Measurements from ENCODE around the gene TTLL5. TPM values are rescaled to one million over a fixed set of nuclear protein-coding genes. Genes with fewer than 3 reads are reported as not detected.
"Not testable (repeated sequence)": the region's sequence is repeated elsewhere in the genome, so short reads cannot be mapped to it uniquely, and the experiment has no call there.

The TTLL5 gene
- total RNA-seq, 2 experiments from 2014 or later, result 19.8 to 26.4 TPM

DNA sequence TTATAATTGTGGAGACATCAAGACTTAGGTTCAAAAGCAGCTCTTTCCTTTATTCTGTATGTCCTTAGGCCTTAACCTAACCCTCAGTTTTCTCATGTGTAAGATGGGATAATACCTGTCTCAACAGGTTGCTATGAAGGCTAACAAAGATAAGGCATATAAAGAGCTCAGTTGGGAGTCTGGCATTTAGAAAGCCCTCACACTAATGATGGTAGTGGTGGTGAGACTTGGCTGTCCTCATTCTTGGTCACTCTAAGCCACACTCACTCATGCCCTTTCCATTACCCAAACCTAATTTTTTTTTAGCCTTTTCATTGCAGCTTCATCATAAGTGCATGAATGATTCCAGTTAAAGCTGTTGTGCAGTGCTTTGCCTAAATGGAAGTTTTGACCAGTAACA lies 183.4 kb downstream of the TTLL5 start:
- Mint-ChIP-seq H3K36me3 (ENCODE audit: low read depth) (peaks cover 6% of the 10 kb centered on the region), H3K4me1 (ENCODE audit: low read depth) (no peaks in the 10 kb centered on the region), H3K4me3 (no peak overlapping the region), H3K27me3 (no peaks in the 10 kb centered on the region), H3K9me3 (no peaks in the 10 kb centered on the region), H3K27ac (no peak overlapping the region)
- no peaks in the 10 kb centered on the region for H3K27me3 ChIP-seq (ENCODE audit: control insufficient read depth in 1 of 2, insufficient read depth in 2 of 2, low read length in 2 of 2)
- no peaks in the 10 kb centered on the region for H3K36me3 ChIP-seq (ENCODE audit: insufficient read depth, low read length)
- ChIA-PET CTCF (interaction anchor here (0.9 kb wide), 1 partner anchor 26 kb away, joined by 4 read pairs; no protein-coding TSS in a partner anchor), POLR2A (no interaction called here)
- no peak for DNase-seq
- no peaks in the 10 kb centered on the region for H3K9me3 ChIP-seq (ENCODE audit: control insufficient read depth in 1 of 2, insufficient read depth in 1 of 2, low read length in 2 of 2)
- ATAC-seq (ENCODE audit: poor library complexity), result no peak
- H3K27ac ChIP-seq (ENCODE audit: low read depth in 1 of 2, low read length in 2 of 2), result no peak overlapping the region
- intact Hi-C loops (cut with DNase I, micrococcal nuclease), result no loop called here
- H3K4me3 ChIP-seq (ENCODE audit: low read length), result no peak overlapping the region
- H3K4me1 ChIP-seq (ENCODE audit: insufficient read depth, low read length), result no peaks in the 10 kb centered on the region
- TF ChIP-seq, protein P1, sequence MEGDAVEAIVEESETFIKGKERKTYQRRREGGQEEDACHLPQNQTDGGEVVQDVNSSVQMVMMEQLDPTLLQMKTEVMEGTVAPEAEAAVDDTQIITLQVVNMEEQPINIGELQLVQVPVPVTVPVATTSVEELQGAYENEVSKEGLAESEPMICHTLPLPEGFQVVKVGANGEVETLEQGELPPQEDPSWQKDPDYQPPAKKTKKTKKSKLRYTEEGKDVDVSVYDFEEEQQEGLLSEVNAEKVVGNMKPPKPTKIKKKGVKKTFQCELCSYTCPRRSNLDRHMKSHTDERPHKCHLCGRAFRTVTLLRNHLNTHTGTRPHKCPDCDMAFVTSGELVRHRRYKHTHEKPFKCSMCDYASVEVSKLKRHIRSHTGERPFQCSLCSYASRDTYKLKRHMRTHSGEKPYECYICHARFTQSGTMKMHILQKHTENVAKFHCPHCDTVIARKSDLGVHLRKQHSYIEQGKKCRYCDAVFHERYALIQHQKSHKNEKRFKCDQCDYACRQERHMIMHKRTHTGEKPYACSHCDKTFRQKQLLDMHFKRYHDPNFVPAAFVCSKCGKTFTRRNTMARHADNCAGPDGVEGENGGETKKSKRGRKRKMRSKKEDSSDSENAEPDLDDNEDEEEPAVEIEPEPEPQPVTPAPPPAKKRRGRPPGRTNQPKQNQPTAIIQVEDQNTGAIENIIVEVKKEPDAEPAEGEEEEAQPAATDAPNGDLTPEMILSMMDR (IDR thresholded peaks at IDR 0.05), result no peak

DNA sequence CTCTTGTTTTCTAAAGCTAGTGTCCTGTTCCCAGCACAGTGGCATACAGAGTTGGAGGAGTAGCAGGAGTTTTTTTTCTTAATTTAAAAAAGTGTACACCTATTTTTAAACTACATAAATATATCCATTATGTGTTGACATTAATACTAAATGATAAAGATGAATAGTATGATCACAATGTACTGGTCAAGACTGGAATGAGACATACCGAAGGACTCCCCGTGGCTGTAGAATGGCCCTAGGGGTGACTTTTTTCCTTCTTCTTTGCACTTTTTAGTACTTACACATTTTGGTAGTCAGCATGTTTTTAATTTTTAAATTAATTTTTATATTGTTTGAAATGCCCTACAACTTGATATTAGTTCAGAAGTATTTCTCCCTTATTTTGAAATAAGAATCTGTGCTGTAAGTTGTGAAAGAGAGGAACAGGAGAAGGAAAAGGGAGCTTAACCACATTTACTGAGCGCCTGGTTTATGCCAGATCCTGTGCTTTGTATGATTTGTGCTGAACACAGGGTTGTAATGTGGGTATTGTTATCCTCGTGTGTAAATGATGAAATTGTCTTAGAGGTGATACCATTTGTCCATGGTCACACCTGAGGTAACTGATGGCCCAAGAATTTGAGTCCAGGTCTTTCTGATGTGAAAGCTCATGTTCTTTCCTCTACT lies 184.2 kb downstream of the TTLL5 start:
- Histone ChIP-seq H3K27ac (ENCODE audit: low read depth in 1 of 2, low read length in 2 of 2) (no peak overlapping the region), H3K9me3 (ENCODE audit: control insufficient read depth in 1 of 2, insufficient read depth in 1 of 2, low read length in 2 of 2) (no peaks in the 10 kb centered on the region), H3K4me1 (ENCODE audit: insufficient read depth, low read length) (no peaks in the 10 kb centered on the region), H3K27me3 (ENCODE audit: control insufficient read depth in 1 of 2, insufficient read depth in 2 of 2, low read length in 2 of 2) (no peaks in the 10 kb centered on the region), H3K4me3 (ENCODE audit: low read length) (no peak overlapping the region), H3K36me3 (ENCODE audit: insufficient read depth, low read length) (no peaks in the 10 kb centered on the region)
- POLR2A ChIA-PET, result no interaction called here
- H3K27me3 Mint-ChIP-seq, result no peaks in the 10 kb centered on the region
- H3K27ac Mint-ChIP-seq, result no peak overlapping the region
- DNase-seq (no peak), ATAC-seq (ENCODE audit: poor library complexity) (no peak)
- no peaks in the 10 kb centered on the region for H3K36me3 Mint-ChIP-seq (ENCODE audit: low read depth)
- no peaks in the 10 kb centered on the region for H3K4me1 Mint-ChIP-seq (ENCODE audit: low read depth)
- TF ChIP-seq, protein P1 (IDR thresholded peaks at IDR 0.05), result no peak
- no peak overlapping the region for H3K4me3 Mint-ChIP-seq
- H3K9me3 Mint-ChIP-seq, result no peaks in the 10 kb centered on the region
- intact Hi-C loops (cut with DNase I, micrococcal nuclease), result no loop called here
- CTCF ChIA-PET, result no interaction called here

DNA sequence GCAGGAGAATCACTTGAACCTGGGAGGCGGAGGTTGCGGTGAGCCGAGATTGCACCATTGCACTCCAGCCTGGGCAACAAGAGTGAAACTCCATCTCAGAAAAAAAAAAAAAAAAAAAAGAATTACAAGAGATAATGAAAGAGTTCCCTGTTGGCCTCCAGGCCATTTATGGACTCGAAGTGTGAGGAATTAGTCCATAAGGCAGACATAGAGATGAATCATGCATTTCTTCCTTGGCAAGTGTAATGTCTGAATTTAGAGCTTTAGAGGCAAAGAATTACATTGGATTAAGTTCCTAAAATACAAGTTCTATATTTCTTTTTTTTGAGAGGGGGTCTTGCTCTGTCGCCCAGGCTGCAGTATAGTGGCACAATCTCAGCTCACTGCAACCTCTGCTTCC lies 185.6 kb downstream of the TTLL5 start:
- H3K4me3 Mint-ChIP-seq; intact Hi-C loops (cut with DNase I, micrococcal nuclease); H3K27me3 ChIP-seq (ENCODE audit: control insufficient read depth in 1 of 2, insufficient read depth in 2 of 2, low read length in 2 of 2); DNase-seq; H3K9me3 Mint-ChIP-seq; H3K27me3 Mint-ChIP-seq; POLR2A ChIA-PET; H3K27ac ChIP-seq (ENCODE audit: low read depth in 1 of 2, low read length in 2 of 2); H3K4me1 Mint-ChIP-seq (ENCODE audit: low read depth); H3K9me3 ChIP-seq (ENCODE audit: control insufficient read depth in 1 of 2, insufficient read depth in 1 of 2, low read length in 2 of 2); H3K36me3 ChIP-seq (ENCODE audit: insufficient read depth, low read length); H3K4me3 ChIP-seq (ENCODE audit: low read length); ATAC-seq (ENCODE audit: poor library complexity); H3K36me3 Mint-ChIP-seq (ENCODE audit: low read depth); H3K27ac Mint-ChIP-seq; H3K4me1 ChIP-seq (ENCODE audit: insufficient read depth, low read length): not testable (repeated sequence)
- CTCF ChIA-PET, result interaction anchor here (1.2 kb wide), 1 partner anchor 70 kb away, joined by 4 read pairs; no protein-coding TSS in a partner anchor

DNA sequence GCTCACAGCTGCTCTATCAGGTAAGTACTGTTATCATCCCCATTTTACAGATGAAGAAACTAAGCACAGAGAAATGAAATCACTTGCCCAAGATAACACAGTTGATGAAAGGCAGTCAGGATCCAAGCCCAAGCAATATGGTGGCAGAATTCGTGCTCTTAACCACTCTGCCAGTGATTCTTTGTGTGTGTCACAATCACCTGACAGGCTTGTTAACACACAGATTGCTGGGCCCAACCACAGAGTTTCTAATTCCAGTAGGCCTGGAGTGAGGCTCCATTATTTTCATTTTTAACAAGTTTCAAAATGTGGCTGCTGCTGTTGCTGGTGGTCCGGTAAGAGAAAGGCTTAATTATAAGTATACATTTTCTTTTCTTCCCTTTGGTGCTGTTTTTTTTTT lies 186.5 kb downstream of the TTLL5 start:
- Mint-ChIP-seq H3K4me1 (ENCODE audit: low read depth) (no peaks in the 10 kb centered on the region), H3K27me3 (no peaks in the 10 kb centered on the region), H3K27ac (no peak overlapping the region), H3K9me3 (no peaks in the 10 kb centered on the region), H3K36me3 (ENCODE audit: low read depth) (no peaks in the 10 kb centered on the region), H3K4me3 (no peak overlapping the region)
- no peaks in the 10 kb centered on the region for H3K4me1 ChIP-seq (ENCODE audit: insufficient read depth, low read length)
- ChIA-PET POLR2A (no interaction called here), CTCF (interaction anchor here (1.2 kb wide), 1 partner anchor 71 kb away, joined by 4 read pairs; no protein-coding TSS in a partner anchor)
- no peaks in the 10 kb centered on the region for H3K27me3 ChIP-seq (ENCODE audit: control insufficient read depth in 1 of 2, insufficient read depth in 2 of 2, low read length in 2 of 2)
- intact Hi-C loops (cut with DNase I, micrococcal nuclease), result no loop called here
- ATAC-seq (ENCODE audit: poor library complexity) (no peak), DNase-seq (no peak)
- H3K27ac ChIP-seq (ENCODE audit: low read depth in 1 of 2, low read length in 2 of 2), result no peak overlapping the region
- H3K36me3 ChIP-seq (ENCODE audit: insufficient read depth, low read length), result no peaks in the 10 kb centered on the region
- H3K4me3 ChIP-seq (ENCODE audit: low read length), result no peak overlapping the region
- H3K9me3 ChIP-seq (ENCODE audit: control insufficient read depth in 1 of 2, insufficient read depth in 1 of 2, low read length in 2 of 2), result no peaks in the 10 kb centered on the region
- TF ChIP-seq, protein P1 (IDR thresholded peaks at IDR 0.05), result no peak

Data from CD4-positive, alpha-beta T cell (primary cell).